HepG2 (cell line): ENCODE measurements around the gene FUT3. TPM values are rescaled to one million over a fixed set of nuclear protein-coding genes. Genes with fewer than 3 reads are reported as not detected.

Experiments used
- CHD2 ChIP-seq: IDR thresholded peaks from 2 replicates; pipeline ENCODE4 v1.6.1; 2011; ENCODE audit warnings: low read depth, low read length, improper control_type of control experiment
- CREM ChIP-seq, 2 experiments: sonication (generic) in 1 of 2; formaldehyde crosslinking in 1 of 2; IDR thresholded peaks; 2 replicates each; pipeline versions ENCODE4 v1.4.0 to v1.6.1; 2016 to 2020; ENCODE audit warnings: antibody characterized with exemption in 1 of 2, mild to moderate bottlenecking in 1 of 2, missing genetic modification reagents in 1 of 2
- GLI4 ChIP-seq: sonication (generic); formaldehyde crosslinking; IDR thresholded peaks from 2 replicates; pipeline ENCODE4 v1.5.1; 2020; ENCODE audit warnings: missing genetic modification reagents, mild to moderate bottlenecking, moderate library complexity, borderline replicate concordance
- GMEB1 ChIP-seq: sonication (generic); formaldehyde crosslinking; IDR thresholded peaks from 2 replicates; pipeline ENCODE4 v1.5.1; 2020; ENCODE audit warnings: missing genetic modification reagents, mild to moderate bottlenecking, borderline replicate concordance
- GMEB2 ChIP-seq: IDR thresholded peaks from 2 replicates; pipeline ENCODE4 v1.6.1; 2016; ENCODE audit warnings: missing biosample characterization, missing genetic modification reagents, low read depth
- HNRNPH1 ChIP-seq: fragments of 200-400 bp; formaldehyde crosslinking; optimal IDR thresholded peaks from 2 replicates; pipeline ENCODE3; 2017; ENCODE audit warnings: mild to moderate bottlenecking, low read depth, low read length
- HNRNPL ChIP-seq: fragments of 200-400 bp; formaldehyde crosslinking; IDR thresholded peaks from 2 replicates; pipeline ENCODE4 v1.6.1; 2017; ENCODE audit warnings: mild to moderate bottlenecking, low read depth, low read length
- KLF15 ChIP-seq: sonication (generic); formaldehyde crosslinking; IDR thresholded peaks from 2 replicates; pipeline ENCODE4 v1.8.1; 2023; ENCODE audit warnings: borderline replicate concordance, mild to moderate bottlenecking, inconsistent platforms, missing genetic modification reagents, mixed read lengths
- MLLT10 ChIP-seq: sonication (generic); formaldehyde crosslinking; IDR thresholded peaks from 2 replicates; pipeline ENCODE4 v1.4.0; 2020; ENCODE audit warnings: missing genetic modification reagents
- NFATC3 ChIP-seq: sonication (generic); formaldehyde crosslinking; IDR thresholded peaks from 2 replicates; pipeline ENCODE4 v1.5.1; 2020; ENCODE audit warnings: mild to moderate bottlenecking, missing genetic modification reagents
- ONECUT2 ChIP-seq: sonication (generic); formaldehyde crosslinking; IDR thresholded peaks from 2 replicates; pipeline ENCODE4 v1.4.0; 2020; ENCODE audit warnings: missing genetic modification reagents
- SAFB2 ChIP-seq: sonication (generic); formaldehyde crosslinking; IDR thresholded peaks from 2 replicates; pipeline ENCODE4 v1.5.1; 2020; ENCODE audit warnings: missing genetic modification reagents, low read depth, mild to moderate bottlenecking, borderline replicate concordance
- SRSF1 ChIP-seq: fragments of 200-400 bp; formaldehyde crosslinking; optimal IDR thresholded peaks from 2 replicates; pipeline ENCODE3; 2017; ENCODE audit warnings: mild to moderate bottlenecking, low read depth, low read length, moderate library complexity
- YEATS4 ChIP-seq: sonication (generic); formaldehyde crosslinking; IDR thresholded peaks from 2 replicates; pipeline ENCODE4 v1.4.0; 2020; ENCODE audit warnings: missing genetic modification reagents, borderline replicate concordance
- ZBTB43 ChIP-seq: sonication (generic); formaldehyde crosslinking; conservative IDR thresholded peaks from 2 replicates; pipeline ENCODE4 v1.4.0; 2020; ENCODE audit warnings: missing genetic modification reagents
- ZNF138 ChIP-seq: sonication (generic); formaldehyde crosslinking; IDR thresholded peaks from 2 replicates; pipeline ENCODE4 v1.5.0; 2020; ENCODE audit warnings: mild to moderate bottlenecking, low read depth, missing genetic modification reagents
- ZNF180 ChIP-seq: sonication (generic); formaldehyde crosslinking; IDR thresholded peaks from 2 replicates; pipeline ENCODE4 v1.4.0; 2020; ENCODE audit warnings: low read depth, missing genetic modification reagents, borderline replicate concordance
- ZNF350 ChIP-seq: sonication (generic); formaldehyde crosslinking; IDR thresholded peaks from 2 replicates; pipeline ENCODE4 v1.4.0; 2020; ENCODE audit warnings: mild to moderate bottlenecking, low read depth, missing genetic modification reagents, borderline replicate concordance
- ZNF749 ChIP-seq: sonication (generic); formaldehyde crosslinking; IDR thresholded peaks from 2 replicates; pipeline ENCODE4 v1.8.0; 2022; ENCODE audit warnings: mild to moderate bottlenecking, missing genetic modification reagents, moderate library complexity, borderline replicate concordance
- ZNF792 ChIP-seq: IDR thresholded peaks from 2 replicates; pipeline ENCODE4 v1.6.1; 2016
- ZUFSP ChIP-seq: sonication (generic); formaldehyde crosslinking; IDR thresholded peaks from 2 replicates; pipeline ENCODE4 v1.9.0; 2021; ENCODE audit warnings: missing genetic modification reagents, mild to moderate bottlenecking, borderline replicate concordance
- ZZZ3 ChIP-seq: sonication (generic); formaldehyde crosslinking; IDR thresholded peaks from 2 replicates; pipeline ENCODE4 v1.4.0; 2020; ENCODE audit warnings: missing genetic modification reagents, mild to moderate bottlenecking, borderline replicate concordance
- polyA plus RNA-seq, 8 experiments: library from polyadenylated mRNA; depleted of rRNA in 3 of 8; stranded (reverse) in 7 of 8; unstranded in 1 of 8; fragments of >200 nt; fragmentation: Illumina TruSeq in 4 of 8; extraction: Trizol in 4 of 8; gene quantifications; 2 replicates each; pipeline versions ENCODE4 v1.2.1 to v1.2.3, GENCODE V29; 2011 to 2016; ENCODE audit warnings: low read depth in 4 of 8, missing spikeins in 1 of 8, mixed read lengths in 1 of 8; ENCODE audit not compliant: insufficient read depth in 1 of 8
- total RNA-seq, 5 experiments: library from RNA; depleted of rRNA; stranded (reverse); fragments of >200 nt; fragmentation: Illumina TruSeq; extraction: Trizol; gene quantifications; 2 replicates each; pipeline ENCODE4 v1.2.3, GENCODE V29; 2016; ENCODE audit warnings: low read depth in 1 of 5

The FUT3 gene
- total and polyA plus RNA-seq, 2 of the 13 experiments (the other 11 are each of a cell fraction or from before 2014, with no cell fraction given) = 0.53 to 1.1 TPM

GRCh38 chr19:5880604-5881078 is 29.4 kb upstream of the FUT3 start (continued):
- TF ChIP-seq GMEB2 (CRISPR knock-in tag) (no peak), ZNF749 (CRISPR knock-in tag) (peak; percentile 23; the same call in 1 of the 2 replicates), HNRNPL (peak; percentile 82), ONECUT2 (CRISPR knock-in tag) (no peak), SAFB2 (CRISPR knock-in tag) (0 out of 2 replicates have a peak, but pooled peaks have one; percentile 23), ZNF350 (CRISPR knock-in tag) (peak; percentile 93), GLI4 (no peak), CHD2 (peak; percentile 13; the same call in 1 of the 2 replicates), CREM (IDR thresholded peaks at IDR 0.05) (peak; percentile 73), CREM (CRISPR knock-in tag; IDR thresholded peaks at IDR 0.05) (no peak), NFATC3 (CRISPR knock-in tag) (no peak), ZNF792 (CRISPR knock-in tag) (no peak; the same call in 1 of the 2 replicates), ZNF138 (CRISPR knock-in tag) (no peak), MLLT10 (CRISPR knock-in tag) (no peak), YEATS4 (CRISPR knock-in tag) (peak; percentile 68; the same call in 1 of the 2 replicates), GMEB1 (CRISPR knock-in tag) (no peak), ZZZ3 (no peak), ZBTB43 (CRISPR knock-in tag) (no peak; the same call in 1 of the 2 replicates), HNRNPH1 (no peak), ZNF180 (CRISPR knock-in tag) (no peak), SRSF1 (no peak), KLF15 (CRISPR knock-in tag) (0 out of 2 replicates have a peak, but pooled peaks have one; percentile 30), ZUFSP (CRISPR knock-in tag) (no peak)
